22Rv1 (cell line): ENCODE data around the gene PRKCE.

ENCODE experiments used
- CTCF ChIP-seq: fragments of 450-650 bp; IDR thresholded peaks from 2 replicates; pipeline ENCODE4 v1.5.1; 2017; ENCODE audit warnings: mild to moderate bottlenecking
- ZFX ChIP-seq: fragments of 450-650 bp; IDR thresholded peaks from 2 replicates; pipeline ENCODE4 v1.6.1; 2017; ENCODE audit warnings: antibody characterized with exemption, borderline replicate concordance

- TF ChIP-seq CTCF (no peak), ZFX (no peak)
Observed at GRCh38 chr2:45952591-45952990, 301.1 kb downstream of the PRKCE start.
